Ishikawa (cell line): ENCODE measurements around the gene ST7.

Experiments used
- CEBPB ChIP-seq: IDR thresholded peaks from 2 replicates; pipeline ENCODE4 v1.6.1; 2012
- CREB1 ChIP-seq: IDR thresholded peaks from 2 replicates; pipeline ENCODE4 v1.6.1; 2012; ENCODE audit warnings: low read depth
- EGR1 ChIP-seq: IDR thresholded peaks from 2 replicates; pipeline ENCODE4 v1.6.1; 2012
- EP300 ChIP-seq: IDR thresholded peaks from 2 replicates; pipeline ENCODE4 v1.6.1; 2012; ENCODE audit warnings: borderline replicate concordance
- FOXM1 ChIP-seq: IDR thresholded peaks from 2 replicates; pipeline ENCODE4 v1.6.1; 2012; ENCODE audit warnings: low read depth, borderline replicate concordance
- NFIC ChIP-seq: IDR thresholded peaks from 2 replicates; pipeline ENCODE4 v1.6.1; 2012
- RAD21 ChIP-seq: IDR thresholded peaks from 2 replicates; pipeline ENCODE4 v1.6.1; 2012; ENCODE audit warnings: low read depth
- REST ChIP-seq: IDR thresholded peaks from 2 replicates; pipeline ENCODE4 v1.6.1; 2012; ENCODE audit warnings: low read depth, mild to moderate bottlenecking
- TAF1 ChIP-seq: IDR thresholded peaks from 2 replicates; pipeline ENCODE4 v1.6.1; 2012; ENCODE audit warnings: low read depth, mild to moderate bottlenecking
- TCF12 ChIP-seq: IDR thresholded peaks from 2 replicates; pipeline ENCODE4 v1.6.1; 2012; ENCODE audit warnings: low read depth
- TEAD4 ChIP-seq: IDR thresholded peaks from 2 replicates; pipeline ENCODE4 v1.6.1; 2012
- USF1 ChIP-seq: IDR thresholded peaks from 2 replicates; pipeline ENCODE4 v1.6.1; 2012
- YY1 ChIP-seq: IDR thresholded peaks from 2 replicates; pipeline ENCODE4 v1.6.1; 2012; ENCODE audit warnings: low read depth
- ZBTB7A ChIP-seq: IDR thresholded peaks from 2 replicates; pipeline ENCODE4 v1.6.1; 2012; ENCODE audit warnings: low read depth
- TF ChIP-seq, protein P1 (sequence below): IDR thresholded peaks from 2 replicates; pipeline ENCODE4 v1.6.1; 2012

Gene ST7

DNA sequence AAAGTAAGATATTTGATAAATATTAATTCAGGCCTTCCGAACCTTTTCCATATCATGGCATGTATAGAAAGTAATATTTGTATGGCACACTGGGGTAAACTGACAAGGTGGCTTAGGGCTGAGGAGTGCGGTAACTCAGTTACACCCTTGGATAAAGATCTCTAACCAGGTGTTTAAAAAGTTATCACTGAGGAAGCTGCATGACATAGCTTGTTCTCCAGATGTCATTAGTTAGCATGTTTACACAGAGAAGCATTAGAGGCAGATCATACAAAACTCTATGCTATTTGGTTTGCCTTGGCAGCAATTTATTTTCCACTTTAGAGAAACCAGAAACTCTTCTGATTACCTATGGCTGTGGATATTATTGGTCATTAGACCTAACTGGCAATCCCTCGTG is 118.2 kb downstream of the ST7 start:
- TF ChIP-seq USF1 = no peak
- no peak for TF ChIP-seq EP300
- no peak for TF ChIP-seq TAF1
- no peak for TF ChIP-seq CEBPB
- TF ChIP-seq RAD21 = no peak
- no peak for TF ChIP-seq NFIC
- no peak for TF ChIP-seq REST

GRCh38 chr7:117072620-117073118 is 119.4 kb downstream of the ST7 start:
- TF ChIP-seq ZBTB7A (no peak), YY1 (no peak), NFIC (peak; percentile 46; the same call in 1 of the 2 replicates)

DNA sequence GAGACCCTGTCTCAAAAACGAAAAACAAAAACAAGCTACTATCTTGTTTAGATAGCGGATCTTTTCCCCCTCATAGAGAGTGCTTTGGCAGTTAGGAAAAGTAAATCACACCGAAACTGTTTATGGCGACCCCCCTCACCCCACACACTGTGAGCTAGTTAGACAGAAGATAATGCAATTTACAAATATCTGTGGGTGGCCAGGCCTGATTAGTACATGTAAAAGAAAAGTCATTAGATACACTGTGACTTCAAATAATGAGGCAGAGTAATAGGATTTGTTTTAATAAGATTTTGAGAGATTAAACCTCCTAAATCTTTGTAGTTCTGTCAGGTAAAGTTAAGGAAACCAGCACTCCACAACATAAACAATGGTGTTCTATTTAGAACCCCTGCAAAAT is 121.1 kb downstream of the ST7 start:
- TF ChIP-seq NFIC = no peak
- TF ChIP-seq REST = no peak
- TF ChIP-seq CREB1 = no peak
- no peak for TF ChIP-seq TEAD4
- no peak for TF ChIP-seq FOXM1
- TF ChIP-seq, protein P1, sequence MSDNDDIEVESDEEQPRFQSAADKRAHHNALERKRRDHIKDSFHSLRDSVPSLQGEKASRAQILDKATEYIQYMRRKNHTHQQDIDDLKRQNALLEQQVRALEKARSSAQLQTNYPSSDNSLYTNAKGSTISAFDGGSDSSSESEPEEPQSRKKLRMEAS = no peak
- no peak for TF ChIP-seq USF1
- TF ChIP-seq TAF1 = no peak
- TF ChIP-seq TCF12 = no peak
- TF ChIP-seq ZBTB7A = no peak
- TF ChIP-seq CEBPB = no peak
- TF ChIP-seq YY1 = no peak
- TF ChIP-seq EGR1 = no peak
- no peak for TF ChIP-seq RAD21
- TF ChIP-seq EP300 = no peak

- TF ChIP-seq TAF1 (no peak), ZBTB7A (no peak), CREB1 (no peak)
Observed at GRCh38 chr7:117075934-117076333, 122.6 kb downstream of the ST7 start.

DNA sequence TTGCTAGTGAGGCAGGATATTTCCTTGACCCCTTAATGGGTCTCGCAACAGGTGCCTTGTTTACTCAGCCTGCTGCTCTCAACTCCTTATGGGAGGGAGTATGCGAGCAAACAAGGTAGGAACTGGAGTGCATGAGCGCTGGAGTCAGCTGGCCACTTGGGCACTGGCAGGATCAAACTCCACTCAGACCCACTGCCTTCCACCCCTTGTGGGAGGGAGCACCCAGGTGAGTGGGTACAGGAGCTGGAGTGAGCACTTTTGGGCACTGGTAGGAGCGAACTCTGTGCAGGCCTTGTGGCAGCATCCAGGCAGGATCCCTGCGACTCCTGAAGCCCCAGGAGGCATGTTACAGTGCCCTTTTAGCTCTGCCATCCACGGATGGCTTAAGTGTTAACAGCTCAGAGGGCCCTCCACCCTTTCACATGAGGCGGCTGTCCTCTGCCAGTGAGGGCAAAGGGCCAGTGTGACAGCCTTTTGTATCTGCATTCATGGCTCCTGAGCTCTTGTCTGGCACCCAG is 123.2 kb downstream of the ST7 start:
- TF ChIP-seq CEBPB (no peak), EP300 (no peak)

GRCh38 chr7:117077658-117078057 is 124.4 kb downstream of the ST7 start:
- no peak for TF ChIP-seq NFIC
- TF ChIP-seq CEBPB = no peak
- TF ChIP-seq, protein P1 = no peak
- TF ChIP-seq REST = no peak
- no peak for TF ChIP-seq YY1
